Measurements from ENCODE around the gene SPATA3.
"Not testable (repeated sequence)": the region's sequence is repeated elsewhere in the genome, so short reads cannot be mapped to it uniquely, and the experiment has no call there.

Gene SPATA3

DNA sequence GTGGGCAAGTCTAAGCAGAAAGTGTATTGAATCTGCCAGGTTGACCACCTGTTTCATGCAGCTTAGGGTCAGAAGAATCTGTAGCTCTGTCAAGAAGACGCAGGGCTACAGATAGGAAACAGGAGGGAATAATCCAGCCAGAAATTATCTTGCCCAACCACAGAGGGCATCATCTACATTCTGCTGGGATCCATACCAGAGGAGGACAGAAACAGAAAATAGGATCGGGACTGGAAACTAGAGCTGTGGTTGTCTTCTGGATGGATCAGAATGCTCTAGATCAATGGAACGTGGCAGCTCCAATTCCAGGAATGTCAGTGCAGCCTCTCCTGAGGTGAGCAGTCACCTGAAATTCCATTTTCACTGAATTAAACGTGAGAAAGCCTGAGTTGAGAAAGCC, 3.6 kb downstream of the SPATA3 start:
- no peak for DNase-seq

DNA sequence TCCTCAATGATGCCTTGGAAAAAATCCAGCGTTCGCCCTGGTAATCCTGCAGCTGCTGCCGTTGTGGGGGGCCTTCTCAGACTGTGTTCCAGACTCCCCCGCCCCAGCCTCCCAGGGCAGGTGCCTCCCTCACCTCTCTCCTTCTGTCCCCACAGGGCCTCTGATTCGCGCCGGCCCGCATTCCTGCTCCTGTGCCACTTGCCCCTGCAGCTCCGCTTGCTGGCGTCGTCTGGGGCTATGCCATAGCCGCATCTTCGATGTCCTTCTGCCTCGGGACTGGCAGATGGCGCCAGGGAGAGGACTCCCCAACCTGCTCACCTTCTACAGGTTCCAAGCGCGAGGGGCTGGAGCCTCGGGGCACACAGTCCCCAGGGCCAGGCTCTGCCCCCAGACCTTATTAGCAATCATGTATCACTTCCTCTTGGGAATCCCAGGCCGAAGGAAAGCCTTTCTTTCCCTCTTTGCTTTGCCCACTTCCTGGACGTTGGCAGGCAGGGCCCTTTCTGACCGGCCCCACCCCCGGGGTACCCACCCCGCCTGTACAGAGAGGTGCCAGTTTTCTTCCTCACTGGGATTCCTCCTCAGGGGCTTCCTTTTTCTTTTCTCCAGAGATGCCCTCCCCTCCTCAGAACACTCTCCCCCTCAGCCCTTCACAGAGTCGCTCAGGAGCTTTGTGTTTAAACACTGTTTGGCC, 4.4 kb downstream of the SPATA3 start:
- DNase-seq: no peak

DNA sequence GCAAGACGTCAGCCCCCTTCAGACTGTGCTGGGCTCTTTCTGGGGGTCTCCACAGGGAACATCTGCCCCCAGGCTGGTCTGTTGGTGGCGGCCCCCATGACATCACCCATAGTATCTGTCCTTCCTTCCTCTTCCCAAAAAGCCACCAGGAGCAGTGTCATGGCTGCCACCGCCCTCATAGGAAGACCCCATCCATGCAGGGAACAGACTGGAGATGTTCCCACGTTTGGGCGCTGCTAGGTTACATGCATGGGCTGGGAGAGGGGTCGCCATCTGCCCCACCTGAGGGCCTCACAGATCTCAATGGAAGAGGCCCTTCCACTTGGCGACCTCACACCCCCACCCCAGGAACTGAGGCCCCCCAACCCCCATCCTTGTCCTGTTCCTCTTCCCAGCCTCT, 5.1 kb downstream of the SPATA3 start:
- DNase-seq: no peak

DNA sequence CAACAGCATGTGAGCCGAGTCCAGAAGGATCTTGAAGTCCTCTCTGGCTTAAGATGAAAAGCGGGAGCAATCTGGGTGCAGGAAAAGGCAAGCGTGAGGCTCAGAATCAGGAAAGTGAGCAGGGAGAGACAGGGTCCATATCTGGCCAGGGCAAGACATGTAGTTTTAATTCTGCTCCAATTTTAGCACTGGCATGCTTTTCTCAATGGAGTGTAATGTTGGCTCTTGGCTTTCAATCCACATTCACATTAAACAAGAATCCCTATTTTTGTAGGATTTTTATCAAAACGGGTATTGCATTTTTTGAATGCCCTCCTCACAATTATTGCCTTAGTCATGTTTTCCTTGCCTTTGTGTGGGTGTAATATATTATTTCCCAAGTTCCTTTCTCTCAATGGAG, 6.0 kb downstream of the SPATA3 start:
- no peak for DNase-seq

DNA sequence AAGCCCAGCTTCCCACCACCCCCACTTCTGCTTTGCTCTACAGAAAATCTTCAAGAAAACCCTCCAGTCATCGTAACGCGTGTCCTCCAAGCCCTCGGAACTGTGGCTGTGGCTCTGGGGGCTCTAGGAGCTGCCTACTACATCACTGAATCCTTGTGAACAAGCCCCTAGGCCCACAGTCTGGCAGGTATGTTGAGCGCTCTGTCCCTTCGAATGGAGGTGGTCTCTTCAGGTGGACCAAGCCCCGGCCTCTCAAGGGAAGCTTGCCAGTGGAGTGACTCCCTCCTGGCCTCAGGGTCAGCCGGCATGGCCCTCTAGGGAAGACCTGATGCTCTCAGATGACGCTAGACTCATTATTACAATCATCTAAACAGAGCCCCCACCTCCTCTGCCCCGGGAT, 6.7 kb downstream of the SPATA3 start:
- no peak for DNase-seq

DNA sequence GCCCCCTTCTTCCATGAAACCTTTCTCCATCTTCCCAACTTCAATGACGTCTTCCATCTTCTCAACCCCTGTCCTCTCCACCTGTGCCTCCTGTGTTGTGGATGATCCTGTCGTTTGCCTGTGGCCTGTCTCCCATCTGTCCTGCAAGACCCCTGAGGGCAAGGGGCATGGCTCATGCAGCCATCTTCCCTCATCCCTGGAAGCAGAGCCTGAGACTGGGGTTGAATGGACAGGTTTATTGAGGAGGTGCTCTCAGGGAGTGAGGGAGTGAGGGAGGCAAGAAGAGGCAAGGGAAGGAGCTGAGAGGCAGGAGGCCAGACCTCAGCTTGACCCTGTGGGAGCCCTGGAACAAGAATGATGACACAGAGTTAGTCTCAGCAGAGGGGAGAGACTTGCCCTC, 7.3 kb downstream of the SPATA3 start:
- DNase-seq: no peak

DNA sequence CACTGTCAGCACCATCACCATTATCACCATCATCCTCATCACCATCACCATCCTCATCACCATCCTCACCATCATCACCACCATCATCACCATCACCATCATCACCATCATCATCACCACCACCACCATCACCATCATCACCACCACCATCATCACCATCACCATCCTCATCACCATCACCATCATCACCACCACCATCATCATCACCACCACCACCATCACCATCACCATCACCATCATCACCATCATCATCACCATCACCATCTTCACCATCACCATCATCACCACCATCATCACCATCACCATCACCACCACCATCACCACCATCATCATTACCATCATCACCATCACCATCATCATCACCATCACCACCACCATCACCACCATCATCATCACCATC, 9.0 kb downstream of the SPATA3 start:
- DNase-seq: not testable (repeated sequence)

DNA sequence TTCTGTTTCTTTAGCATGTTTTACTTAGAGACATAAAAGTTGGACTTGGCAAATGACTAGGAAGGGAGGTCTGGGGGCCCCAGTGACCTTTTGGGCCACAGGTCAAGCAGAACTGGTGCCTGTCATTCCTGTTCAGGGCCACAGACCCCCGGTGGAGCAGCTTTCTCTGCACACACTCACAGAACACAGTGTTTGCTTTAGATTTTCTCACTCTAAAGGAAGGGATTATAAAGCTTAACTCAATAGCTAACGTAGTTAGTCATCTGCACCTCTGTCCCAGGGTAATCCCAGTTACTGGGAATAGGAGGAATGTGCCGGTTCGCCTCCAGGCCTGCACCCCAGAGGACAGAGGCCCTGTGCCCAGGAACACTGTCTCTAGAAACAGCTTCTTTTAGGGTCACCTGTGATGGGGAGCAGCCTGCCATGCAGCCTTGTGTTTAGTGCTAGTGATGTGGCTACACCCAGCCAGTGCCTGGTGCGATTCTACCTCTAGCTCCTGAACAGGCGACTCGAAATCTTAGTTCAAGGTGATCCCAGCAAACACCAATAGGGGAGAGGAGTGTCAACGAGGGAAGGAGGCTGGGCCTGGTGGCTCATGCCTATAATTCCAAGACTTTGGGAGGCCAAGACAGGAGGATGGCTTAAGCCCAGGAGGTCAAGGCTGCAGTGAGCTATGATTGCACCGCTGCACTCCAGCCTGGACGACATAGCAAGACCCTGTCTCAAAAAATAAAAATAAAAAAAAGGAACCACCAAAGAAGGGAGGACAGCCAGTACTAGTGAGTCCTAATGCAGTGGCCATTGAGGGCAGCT, 11.6 kb downstream of the SPATA3 start:
- no peak for DNase-seq

DNA sequence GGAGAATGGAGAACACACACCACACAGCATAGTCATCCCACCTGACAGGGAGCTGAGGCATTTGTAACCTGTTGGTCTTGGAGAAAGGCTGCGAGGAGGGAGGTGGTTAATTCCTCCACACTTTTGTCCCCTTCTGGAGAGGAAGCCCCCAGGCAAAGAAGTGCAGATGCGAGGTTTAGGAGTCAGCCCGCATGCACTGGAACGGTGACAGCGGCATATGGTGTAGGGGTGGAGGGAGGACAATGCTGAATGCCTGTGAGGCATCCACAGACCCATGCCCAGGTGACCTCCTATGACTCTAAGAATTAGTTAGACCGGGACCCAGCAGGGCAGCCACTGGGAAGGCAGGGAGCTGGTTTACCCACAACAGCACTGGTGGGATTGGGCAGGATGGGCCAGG, 12.2 kb downstream of the SPATA3 start:
- no peak for DNase-seq

DNA sequence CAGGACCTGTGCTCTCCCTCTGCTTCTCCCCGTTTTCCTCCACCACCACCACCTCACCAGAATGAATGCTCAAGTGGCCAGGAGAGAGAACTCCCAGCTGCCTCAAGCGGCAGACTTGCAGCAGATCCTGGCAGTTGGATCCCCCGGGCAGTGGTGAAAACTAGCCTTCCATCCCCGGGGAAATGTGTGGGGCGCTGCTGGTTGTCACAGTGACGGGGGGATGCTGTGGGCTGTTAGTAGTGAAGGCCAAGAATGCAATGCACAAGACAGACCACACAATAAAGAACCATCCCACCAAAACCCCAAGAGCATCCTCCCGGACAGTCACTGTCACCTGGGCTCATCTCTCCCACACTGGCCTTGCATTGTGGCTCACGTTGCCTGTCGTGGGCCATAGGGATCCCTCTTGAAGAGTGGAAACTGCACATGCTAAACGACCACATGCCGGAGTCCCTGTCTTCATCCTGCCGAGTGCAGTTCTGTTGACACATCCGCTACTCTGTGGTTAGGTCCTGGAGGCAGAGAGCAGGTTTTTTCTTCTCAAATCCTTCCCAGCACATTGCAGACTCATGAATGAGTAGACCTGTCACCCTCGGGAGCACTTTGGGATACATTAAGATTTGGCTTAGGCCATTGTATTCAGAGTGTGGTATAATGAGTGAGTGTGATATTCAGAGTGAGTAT, 13.5 kb downstream of the SPATA3 start:
- no peak for DNase-seq

DNA sequence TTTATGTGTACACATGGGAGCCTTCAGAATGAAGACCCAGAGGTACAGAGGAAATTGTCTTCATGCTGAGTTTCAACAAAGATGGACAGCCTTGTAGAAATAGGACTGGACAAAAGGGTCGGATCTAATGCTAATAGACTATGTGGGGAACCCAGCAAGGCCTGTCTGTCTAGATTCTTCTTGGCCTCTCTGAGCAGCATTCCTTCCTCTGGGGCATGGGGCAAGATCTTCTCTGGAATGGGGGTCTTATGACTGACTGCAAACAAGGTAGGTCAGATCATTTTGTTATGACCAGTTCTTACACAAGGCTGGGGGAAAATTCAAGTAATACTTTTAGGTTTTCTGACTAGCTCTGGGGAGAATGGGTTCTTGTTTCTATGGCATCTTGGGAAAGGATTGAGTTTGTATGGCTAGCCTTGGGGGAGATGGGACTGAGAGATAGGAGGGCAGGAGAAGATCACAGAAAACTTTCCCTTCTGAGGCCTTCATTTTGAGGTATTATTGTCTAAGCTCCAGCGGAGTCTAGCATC, 14.3 kb downstream of the SPATA3 start:
- no peak for DNase-seq

DNA sequence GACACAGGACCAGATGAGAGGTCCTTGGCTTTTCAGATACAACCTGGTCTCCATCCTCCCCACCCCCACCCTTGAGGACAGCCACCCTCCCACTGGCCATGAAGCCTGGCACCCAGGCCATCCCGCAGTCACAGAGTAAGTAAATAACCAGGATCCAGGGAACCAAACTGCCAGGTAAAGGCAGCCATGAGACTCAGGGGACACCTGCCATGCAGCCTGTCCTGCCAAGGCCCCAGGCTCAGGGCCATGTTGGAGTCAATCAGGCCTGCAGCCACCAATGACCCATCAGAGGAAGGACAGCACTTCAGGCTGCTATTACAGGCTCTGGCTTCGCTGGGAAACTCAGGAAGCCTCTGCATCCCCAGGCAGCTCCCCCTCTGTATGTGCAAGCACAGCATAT, 15.6 kb downstream of the SPATA3 start:
- DNase-seq: no peak

DNA sequence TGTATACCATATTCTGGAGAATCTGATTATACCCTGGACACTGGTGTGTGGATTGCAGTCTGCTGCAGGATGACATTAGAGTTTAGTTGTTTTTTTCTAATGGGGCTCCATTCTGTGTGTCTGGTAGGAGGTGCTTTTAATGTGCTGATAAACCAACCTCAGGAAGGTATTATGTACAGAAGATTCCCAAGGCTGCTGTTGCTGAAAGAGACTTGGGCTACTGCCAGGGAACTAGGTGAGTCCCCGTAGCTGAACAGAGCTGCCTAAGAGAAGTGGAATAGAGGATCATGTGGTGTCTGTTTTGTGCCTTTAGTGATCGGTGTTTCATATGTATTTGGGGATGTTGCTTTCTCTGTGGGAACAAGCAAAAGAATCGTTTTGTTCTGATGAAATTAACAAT, 16.5 kb downstream of the SPATA3 start:
- no peak for DNase-seq

DNA sequence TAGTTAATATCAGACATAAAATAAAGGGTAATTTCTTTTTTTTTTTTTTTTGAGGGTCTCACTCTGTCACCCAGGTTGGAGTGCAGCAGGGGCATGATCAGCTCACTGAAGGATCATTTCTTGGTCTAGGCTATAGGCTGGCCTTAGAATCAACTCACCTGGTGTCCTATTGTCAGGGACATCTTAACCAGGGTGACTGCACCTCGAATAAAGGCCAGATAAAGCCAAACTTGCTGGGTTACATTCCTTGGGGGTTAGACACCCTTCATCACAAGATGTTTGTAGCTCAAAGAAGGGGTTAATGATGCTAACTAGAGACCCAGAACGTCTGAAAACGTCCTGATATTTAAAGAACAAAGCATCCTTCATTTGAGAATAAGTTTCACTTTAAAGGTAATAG, 17.9 kb downstream of the SPATA3 start:
- DNase-seq: no peak

DNA sequence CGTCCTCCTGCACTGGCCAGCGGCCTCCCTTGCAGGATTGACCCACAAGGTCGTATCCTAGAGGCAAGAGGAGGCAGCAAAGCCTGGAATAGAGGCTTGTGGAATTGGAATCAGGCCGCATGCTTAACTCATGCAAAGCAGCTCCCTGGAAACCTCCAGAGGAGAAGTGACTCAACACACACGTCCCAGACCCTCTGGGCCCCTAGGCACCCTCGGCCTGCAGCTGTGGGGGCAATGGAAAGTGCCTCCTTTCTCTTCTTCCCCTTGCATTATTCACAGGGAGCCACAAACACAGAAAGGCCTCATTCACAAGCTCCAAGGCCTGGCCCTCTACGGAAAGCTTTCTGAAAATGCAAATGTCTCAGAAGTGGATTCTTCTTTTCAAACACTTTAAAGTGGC, 19.6 kb downstream of the SPATA3 start:
- DNase-seq: no peak

DNA sequence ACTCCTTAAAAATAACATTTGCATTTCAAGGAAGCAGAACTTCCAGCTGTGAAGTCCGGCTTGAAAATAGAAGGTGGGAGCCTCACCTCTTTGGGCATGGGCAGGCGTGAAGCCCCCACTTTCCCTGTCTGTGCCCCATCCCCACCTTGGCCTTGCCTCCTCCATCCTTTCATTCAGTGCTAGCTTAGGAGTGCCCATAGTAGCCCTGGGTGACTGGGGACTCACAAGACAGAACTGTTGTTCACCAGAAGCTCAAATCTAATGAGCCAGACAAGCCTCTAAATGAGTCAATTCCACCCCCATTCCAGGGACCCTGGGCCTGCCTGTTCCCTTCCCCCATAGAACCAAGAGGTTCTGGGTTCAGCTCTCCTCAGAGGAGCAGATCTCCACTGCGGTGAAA, 20.0 kb downstream of the SPATA3 start:
- no peak for DNase-seq

DNA sequence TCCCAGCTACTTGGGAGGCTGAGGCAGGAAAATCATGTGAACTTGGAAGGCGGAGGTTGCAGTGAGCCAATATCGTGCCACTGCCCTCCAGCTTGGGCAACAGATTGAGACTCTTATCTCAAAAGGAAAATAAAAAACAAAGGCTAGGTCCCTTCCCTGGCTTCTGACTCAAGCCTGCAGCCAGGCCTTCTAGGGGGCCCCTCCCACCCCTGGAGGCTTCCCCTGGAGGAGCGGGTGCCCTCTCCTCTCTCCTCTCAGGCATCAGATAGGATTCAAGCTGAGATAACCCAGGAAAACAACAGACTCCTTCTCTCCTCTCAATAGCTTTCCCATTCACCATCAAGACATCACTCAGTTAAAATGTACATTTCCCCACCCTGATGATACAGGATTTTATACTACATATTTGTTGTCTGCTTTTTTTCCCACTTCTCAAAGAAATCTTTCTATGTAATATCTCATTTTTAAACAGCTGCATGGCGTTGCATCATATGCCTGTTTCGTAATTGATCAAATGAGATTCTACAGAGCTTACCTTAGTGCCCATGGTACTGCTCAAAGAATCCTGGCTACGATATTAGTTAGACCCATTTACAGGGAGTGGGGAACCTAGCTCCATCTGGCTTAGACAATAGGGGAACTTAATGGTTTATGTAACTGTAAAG, 20.8 kb downstream of the SPATA3 start:
- DNase-seq: no peak

DNA sequence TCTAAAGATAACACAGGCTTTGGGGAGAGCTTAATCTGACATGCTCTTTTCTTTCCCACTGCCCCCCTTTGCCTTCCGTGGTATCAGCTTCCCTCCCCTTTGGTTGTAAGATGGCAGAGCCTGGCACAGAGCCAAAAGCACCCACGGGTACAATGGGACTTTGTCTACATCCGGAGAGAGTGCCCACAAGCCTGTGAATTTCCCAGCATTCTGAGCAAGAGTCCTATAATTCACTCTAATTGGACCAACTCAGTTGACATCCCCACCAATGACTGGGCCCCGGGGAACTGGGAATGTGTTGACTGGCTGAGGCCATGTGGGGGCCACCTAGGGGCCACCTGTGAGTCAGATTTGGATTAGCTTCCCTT, 21.3 kb downstream of the SPATA3 start:
- DNase-seq: no peak

DNA sequence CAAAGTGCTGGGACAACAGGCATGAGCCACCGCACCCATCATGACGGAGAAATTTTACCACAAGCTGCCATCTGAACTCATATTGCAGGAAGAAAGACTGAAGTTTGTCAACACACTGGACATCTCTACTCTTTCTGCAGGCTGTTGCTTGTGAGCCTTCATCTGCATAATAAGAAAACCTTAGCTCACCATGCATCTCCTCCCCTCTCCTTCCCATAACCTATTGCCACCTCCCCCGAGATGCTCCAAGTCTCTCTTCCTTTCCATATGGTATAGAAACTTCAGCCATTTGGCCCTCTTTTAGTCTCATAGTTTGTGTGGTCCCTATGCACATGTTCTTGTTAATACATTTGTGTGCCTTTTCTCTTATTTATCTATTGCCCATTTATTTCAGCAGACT, 22.3 kb downstream of the SPATA3 start:
- DNase-seq: no peak

DNA sequence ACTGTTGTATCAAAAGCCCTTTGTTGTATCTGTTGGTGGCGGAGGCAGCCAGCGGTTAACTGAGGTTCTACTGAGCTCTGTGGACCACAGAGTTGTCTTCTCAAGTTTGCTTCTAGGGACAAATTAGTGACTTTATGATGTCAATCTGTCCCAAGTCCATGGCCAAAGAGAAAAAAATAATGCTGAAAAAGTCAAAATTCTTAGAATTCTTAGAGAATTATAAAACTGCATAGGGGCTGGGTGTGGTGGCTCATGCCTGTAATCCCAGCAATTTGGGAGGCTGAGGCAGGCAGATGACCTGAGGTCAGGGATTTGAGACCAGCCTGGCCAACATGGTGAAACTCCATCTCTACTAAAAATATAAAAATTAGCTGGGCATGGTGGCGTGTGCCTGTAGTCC, 29.1 kb downstream of the SPATA3 start:
- DNase-seq: not testable (repeated sequence)

DNA sequence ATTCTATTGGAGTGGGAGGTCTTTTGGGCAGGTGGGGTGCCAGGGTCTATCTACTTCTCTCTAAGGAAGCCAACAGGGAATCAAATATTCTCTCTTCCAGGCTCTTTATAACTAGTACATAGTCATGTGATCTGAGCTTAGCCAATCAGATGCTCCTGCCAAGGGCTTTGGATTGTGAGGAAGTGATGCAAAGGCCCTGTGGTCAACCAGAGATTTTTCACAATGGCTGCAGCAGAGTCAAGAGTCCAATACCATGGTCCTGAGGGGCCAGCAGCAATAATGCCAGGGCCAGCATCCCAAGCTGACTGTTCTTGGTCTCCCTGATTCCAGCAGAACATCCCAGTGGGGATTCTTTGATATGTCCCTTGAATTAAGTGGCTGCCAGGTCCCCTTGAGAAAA, 33.0 kb downstream of the SPATA3 start:
- DNase-seq: no peak

DNA sequence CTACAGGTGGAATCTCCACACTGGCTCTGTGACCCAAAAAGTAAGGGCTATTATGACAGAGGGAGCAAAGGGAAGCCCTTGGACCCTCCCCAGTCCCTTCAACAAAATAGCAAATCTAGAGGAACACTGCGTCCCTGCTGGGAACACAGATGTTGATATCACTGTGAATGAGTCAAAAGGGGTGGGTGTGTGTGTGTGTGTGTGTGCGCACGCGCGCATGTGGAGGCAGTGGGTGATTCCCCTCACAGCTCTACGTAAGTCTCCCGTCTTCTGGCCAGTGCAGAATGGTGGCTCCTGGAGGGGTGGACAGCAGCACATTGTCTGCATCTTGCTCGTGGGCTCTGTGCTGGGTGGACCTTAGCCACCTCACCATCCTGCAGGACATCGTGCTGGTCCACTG, 33.6 kb downstream of the SPATA3 start:
- no peak for DNase-seq

DNA sequence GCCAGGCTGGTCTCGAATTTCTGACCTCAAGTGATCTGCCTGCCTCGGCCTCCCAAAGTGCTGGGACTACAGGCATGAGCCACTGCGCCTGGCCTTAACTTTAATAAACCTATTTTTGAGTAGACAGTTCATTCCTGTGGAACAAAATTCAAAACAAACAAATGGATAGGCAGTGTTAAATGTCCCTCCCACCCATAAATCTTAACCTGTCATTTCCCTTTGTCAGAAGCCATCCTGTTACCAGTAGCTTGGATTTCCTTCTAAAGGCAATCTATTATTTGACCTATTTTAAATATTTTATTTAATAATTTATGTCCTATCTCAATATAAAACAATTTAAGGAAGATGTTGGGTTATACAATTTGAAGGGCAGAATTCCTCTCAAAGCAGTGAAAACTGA, 34.8 kb downstream of the SPATA3 start:
- no peak for DNase-seq
